H1 (cell line): Measurements from ENCODE around the gene ERO1B. TPM values are rescaled to one million over a fixed set of nuclear protein-coding genes. Genes with fewer than 3 reads are reported as not detected.

ENCODE experiments used
- CTCF ChIA-PET: fragments of 300-600 bp; sonication (Branson Sonifier 250); formaldehyde crosslinking; loops from one replicate; lab custom pipeline; 2021; ENCODE audit not compliant: partially characterized antibody; lab: Charles Lee
- POLR2A ChIA-PET: fragments of 300-600 bp; sonication (Branson Sonifier 250); formaldehyde crosslinking; loops from one replicate; lab custom pipeline; 2021; ENCODE audit warnings: inconsistent platforms; ENCODE audit not compliant: partially characterized antibody; lab: Charles Lee
- DNase-seq, 2 experiments: peaks; one replicate each; pipeline versions ENCODE4 v3.0.0 to v3.0.0-alpha.2; 2010 to 2022; ENCODE audit warnings: low spot score in 2 of 2, low read depth in 1 of 2, mixed read lengths in 1 of 2
- FAIRE-seq: peaks from 2 replicates; lab custom pipeline; 2011; peaks lifted over from hg19 to GRCh38; lab: Jason Lieb, UNC
- H2AFZ ChIP-seq: 2 replicates; pipeline ENCODE4 v1.8.1; 2012; ENCODE audit warnings: low read length, inconsistent platforms
- H2AK5ac ChIP-seq: 2 replicates; pipeline ENCODE4 v1.6.1; 2013; ENCODE audit warnings: low read depth, low read length
- H2BK120ac ChIP-seq: replicated peaks from 2 replicates; pipeline ENCODE3; 2013; ENCODE audit warnings: low read depth, low read length, inconsistent platforms
- H2BK12ac ChIP-seq: 2 replicates; pipeline ENCODE4 v1.6.1; 2013; ENCODE audit warnings: low read depth, low read length
- H2BK15ac ChIP-seq: 2 replicates; pipeline ENCODE4 v1.6.1; 2013; ENCODE audit warnings: low read length
- H2BK20ac ChIP-seq: 2 replicates; pipeline ENCODE4 v1.6.1; 2013; ENCODE audit warnings: low read length
- H2BK5ac ChIP-seq: 2 replicates; pipeline ENCODE4 v1.6.1; 2013; ENCODE audit warnings: low read depth, low read length
- H3K14ac ChIP-seq: 2 replicates; pipeline ENCODE4 v1.6.1; 2013; ENCODE audit warnings: inconsistent platforms; ENCODE audit not compliant: insufficient read length
- H3K18ac ChIP-seq: 2 replicates; pipeline ENCODE4 v1.6.1; 2013; ENCODE audit warnings: low read length; ENCODE audit errors: extremely low read depth
- H3K23ac ChIP-seq: 2 replicates; pipeline ENCODE4 v1.6.1; 2013; ENCODE audit warnings: inconsistent platforms; ENCODE audit not compliant: insufficient read length
- H3K23me2 ChIP-seq: 2 replicates; pipeline ENCODE4 v1.6.1; 2013; ENCODE audit warnings: low read depth, low read length
- H3K27ac ChIP-seq: 2 replicates; pipeline ENCODE4 v1.6.1; 2011; ENCODE audit warnings: low read depth, low read length, inconsistent platforms
- H3K27me3 ChIP-seq, 4 experiments: replicated peaks in 1 of 4; 1 replicate in 1 of 4; 2 replicates in 3 of 4; pipeline versions ENCODE4 v1.6.1 to v1.8.1; 2011 to 2013; ENCODE audit warnings: low read length in 3 of 4, mild to moderate bottlenecking in 3 of 4, inconsistent platforms in 2 of 4, mixed read lengths in 2 of 4, moderate library complexity in 1 of 4; ENCODE audit not compliant: control insufficient read depth in 3 of 4, insufficient read depth in 3 of 4; ENCODE audit errors: extremely low read depth in 1 of 4
- H3K36me3 ChIP-seq, 4 experiments: 2 replicates each; pipeline versions ENCODE4 v1.6.1 to v1.8.1; 2011 to 2013; ENCODE audit warnings: mild to moderate bottlenecking in 4 of 4, low read length in 3 of 4, moderate library complexity in 2 of 4, control low read depth in 1 of 4, inconsistent platforms in 1 of 4; ENCODE audit not compliant: insufficient read depth in 4 of 4, control insufficient read depth in 2 of 4
- H3K4ac ChIP-seq: replicated peaks from 2 replicates; pipeline ENCODE3; 2013; ENCODE audit warnings: low read length, low read depth, mixed read lengths, inconsistent platforms; ENCODE audit not compliant: insufficient read length
- H3K4me1 ChIP-seq, 4 experiments: replicated peaks in 1 of 4; 1 replicate in 1 of 4; 2 replicates in 3 of 4; pipeline versions ENCODE4 v1.6.1 to v1.8.1; 2011 to 2013; ENCODE audit warnings: low read length in 3 of 4, inconsistent platforms in 2 of 4, mixed read lengths in 1 of 4; ENCODE audit not compliant: insufficient read depth in 4 of 4, control insufficient read depth in 3 of 4
- H3K4me2 ChIP-seq, 2 experiments: 2 replicates each; pipeline versions ENCODE4 v1.6.1 to v1.8.1; 2011 to 2013; ENCODE audit warnings: low read depth in 2 of 2, low read length in 2 of 2, control low read depth in 1 of 2, inconsistent platforms in 1 of 2, mild to moderate bottlenecking in 1 of 2; ENCODE audit not compliant: insufficient read depth in 1 of 2
- H3K4me3 ChIP-seq, 4 experiments: fragments of 200-600, 300-600 bp in 1 of 4; sonication (generic), shearing (Covaris generic), sonication (Bioruptor Twin) in 1 of 4; 2 replicates each; pipeline versions ENCODE4 v1.5.1 to v1.8.1; 2011 to 2016; ENCODE audit warnings: low read length in 4 of 4, low read depth in 3 of 4, control low read depth in 2 of 4, inconsistent platforms in 2 of 4, mild to moderate bottlenecking in 2 of 4, mixed read lengths in 1 of 4, moderate library complexity in 1 of 4; ENCODE audit not compliant: insufficient read depth in 2 of 4; ENCODE audit errors: extremely low read depth in 1 of 4
- H3K56ac ChIP-seq: replicated peaks from 2 replicates; pipeline ENCODE3; 2013; ENCODE audit warnings: low read depth, mild to moderate bottlenecking, mixed read lengths, low read length, inconsistent platforms; ENCODE audit not compliant: insufficient read length
- H3K79me1 ChIP-seq: 2 replicates; pipeline ENCODE4 v1.6.1; 2013; ENCODE audit warnings: low read depth, low read length, control low read depth
- H3K79me2 ChIP-seq, 2 experiments: 2 replicates each; pipeline versions ENCODE4 v1.6.1 to v1.8.1; 2012 to 2013; ENCODE audit warnings: low read length in 2 of 2, mild to moderate bottlenecking in 2 of 2, inconsistent platforms in 1 of 2; ENCODE audit not compliant: insufficient read depth in 2 of 2, control insufficient read depth in 1 of 2
- H3K9ac ChIP-seq, 4 experiments: replicated peaks in 1 of 4; 1 replicate in 1 of 4; 2 replicates in 3 of 4; pipeline versions ENCODE4 v1.6.1 to v1.8.1; 2011 to 2013; ENCODE audit warnings: low read depth in 3 of 4, low read length in 3 of 4, control low read depth in 2 of 4, mild to moderate bottlenecking in 2 of 4, moderate library complexity in 2 of 4, inconsistent platforms in 1 of 4; ENCODE audit errors: extremely low read depth in 1 of 4
- H3K9me3 ChIP-seq, 2 experiments: 2 replicates each; pipeline versions ENCODE4 v1.6.1 to v1.8.1; 2012 to 2013; ENCODE audit warnings: mild to moderate bottlenecking in 2 of 2, moderate library complexity in 2 of 2, control low read depth in 1 of 2, inconsistent platforms in 1 of 2, low read depth in 1 of 2, low read length in 1 of 2, mixed read lengths in 1 of 2; ENCODE audit not compliant: insufficient read depth in 2 of 2
- H4K20me1 ChIP-seq, 2 experiments: replicated peaks in 1 of 2; 2 replicates each; pipeline versions ENCODE3 to v1.8.1; 2011 to 2013; ENCODE audit warnings: inconsistent platforms in 2 of 2, low read length in 2 of 2, mild to moderate bottlenecking in 1 of 2; ENCODE audit not compliant: insufficient read depth in 2 of 2, control insufficient read depth in 1 of 2
- H4K5ac ChIP-seq: 2 replicates; pipeline ENCODE4 v1.6.1; 2013; ENCODE audit warnings: low read length, low read depth, mixed read lengths, inconsistent platforms; ENCODE audit not compliant: insufficient read length
- H4K8ac ChIP-seq: 2 replicates; pipeline ENCODE4 v1.8.0; 2013; ENCODE audit warnings: mild to moderate bottlenecking, moderate library complexity, low read length, inconsistent platforms; ENCODE audit not compliant: insufficient read depth; ENCODE audit errors: extremely low read depth
- H4K91ac ChIP-seq: replicated peaks from 2 replicates; pipeline ENCODE3; 2013; ENCODE audit warnings: low read length, mixed read lengths, inconsistent platforms; ENCODE audit not compliant: insufficient read length
- BACH1 ChIP-seq: IDR thresholded peaks from 2 replicates; pipeline ENCODE4 v1.6.1; 2012; ENCODE audit warnings: low read length, improper control_type of control experiment
- CBX8 ChIP-seq: fragments of 300-800, 300-1000 bp; sonication (generic); IDR thresholded peaks from 2 replicates; pipeline ENCODE4 v1.7.1; 2016; ENCODE audit warnings: low read depth, low read length, borderline replicate concordance
- CEBPB ChIP-seq: IDR thresholded peaks from 2 replicates; pipeline ENCODE4 v1.6.1; 2012; ENCODE audit warnings: low read depth, low read length
- CTCF ChIP-seq, 3 experiments: IDR thresholded peaks; 1 replicate in 2 of 3; 2 replicates in 1 of 3; pipeline versions ENCODE4 v1.5.1 to v1.6.1; 2011; ENCODE audit warnings: low read length in 3 of 3, mild to moderate bottlenecking in 3 of 3, inconsistent platforms in 2 of 3, low read depth in 1 of 3, moderate library complexity in 1 of 3; ENCODE audit not compliant: insufficient read depth in 1 of 3; ENCODE audit errors: control extremely low read depth in 1 of 3
- KDM1A ChIP-seq: fragments of 200-600, 300-600 bp; sonication (generic); IDR thresholded peaks from 2 replicates; pipeline ENCODE4 v1.7.1; 2016; ENCODE audit warnings: mild to moderate bottlenecking, low read length, borderline replicate concordance
- MAFK ChIP-seq: IDR thresholded peaks from 2 replicates; pipeline ENCODE4 v1.6.1; 2012; ENCODE audit warnings: low read depth, mild to moderate bottlenecking, improper control_type of control experiment, low read length
- PHF8 ChIP-seq: fragments of 200-600 bp; sonication (generic); conservative IDR thresholded peaks from 2 replicates; pipeline ENCODE4 v1.7.1; 2012; ENCODE audit warnings: low read depth, mild to moderate bottlenecking, inconsistent platforms, low read length, moderate library complexity
- POLR2AphosphoS5 ChIP-seq: IDR thresholded peaks from 2 replicates; pipeline ENCODE4 v1.6.1; 2011; ENCODE audit warnings: low read depth, low read length
- SAP30 ChIP-seq: fragments of 300-600 bp; sonication (generic); IDR thresholded peaks from 2 replicates; pipeline ENCODE4 v1.7.1; 2012; ENCODE audit warnings: low read length, moderate library complexity, mild to moderate bottlenecking, inconsistent platforms; ENCODE audit not compliant: insufficient read depth, insufficient replicate concordance
- SIN3A ChIP-seq, 2 experiments: IDR thresholded peaks in 1 of 2; conservative IDR thresholded peaks in 1 of 2; 2 replicates each; pipeline ENCODE4 v1.6.1; 2011 to 2012; ENCODE audit warnings: low read length in 2 of 2, improper control_type of control experiment in 1 of 2, low read depth in 1 of 2, mild to moderate bottlenecking in 1 of 2
- SIX5 ChIP-seq: IDR thresholded peaks from 2 replicates; pipeline ENCODE4 v1.6.1; 2011; ENCODE audit warnings: mild to moderate bottlenecking, low read depth, low read length
- YY1 ChIP-seq: IDR thresholded peaks from 2 replicates; pipeline ENCODE4 v1.6.1; 2011; ENCODE audit warnings: low read depth, mild to moderate bottlenecking, low read length
- WGBS, 2 experiments: shearing (Covaris generic) in 1 of 2; methylation state at CpG; one replicate each; pipeline versions ENCODE4 v1.1.6 to v1.1.7; 2013 to 2015; ENCODE audit warnings: low lambda C conversion rate in 2 of 2, mixed read lengths in 2 of 2, inconsistent platforms in 1 of 2, low coverage in 1 of 2, missing lambda C conversion rate in 1 of 2; ENCODE audit not compliant: insufficient replicate concordance in 2 of 2, insufficient coverage in 1 of 2, insufficient read length in 1 of 2; ENCODE audit errors: extremely low coverage in 1 of 2, missing lambda C conversion rate in 1 of 2; 5-methylcytosine and 5-hydroxymethylcytosine counted together
- polyA plus RNA-seq, 7 experiments: library from polyadenylated mRNA; depleted of rRNA in 3 of 7; stranded (reverse) in 5 of 7; unstranded in 2 of 7; fragments of >200 nt in 5 of 7; fragments of 200-250 nt in 2 of 7; gene quantifications; 1 replicate in 5 of 7; 2 replicates in 1 of 7; 4 replicates in 1 of 7; pipeline versions ENCODE4 v1.2.1 to v1.2.3, GENCODE V29; 2011 to 2013; ENCODE audit warnings: missing spikeins in 2 of 7, mixed read lengths in 2 of 7
- total RNA-seq: library from RNA; stranded (reverse); fragmentation: NEBNext Ultra II Directional; extraction: Animal tissue kit (Norgen Biotek cat#: 25700); gene quantifications from 2 replicates; pipeline ENCODE4 v1.2.1, GENCODE V29; 2021

The ERO1B gene
- total and polyA plus RNA-seq, 2 of the 8 experiments (the other 6 are each of a cell fraction or from before 2014, with no cell fraction given), result 0.74 to 5.6 TPM

GRCh38 chr1:236287356-236287755 lies 5.6 kb upstream of the ERO1B start:
- Histone ChIP-seq H3K79me1 (no peaks in the 10 kb centered on the region), H3K23me2 (no peaks in the 10 kb centered on the region), H3K4me3 (no peak overlapping the region), H3K9ac (no peak overlapping the region), H3K23ac (no peak overlapping the region), H4K20me1 (no peaks in the 10 kb centered on the region), H2BK12ac (no peak overlapping the region), H3K27me3 (peaks cover 0 to 2% (median 0%) of the 10 kb centered on the region in 4 experiments; a peak in 3 of 7 replicates), H3K79me2 (no peaks in the 10 kb centered on the region), H3K14ac (no peak overlapping the region), H3K4ac (no peak overlapping the region), H4K91ac (no peak overlapping the region), H3K4me1 (0 out of 7 replicates have a peak, but pooled peaks cover 0 to 3% (median 2%) of the 10 kb centered on the region in 4 experiments), H2BK120ac (no peak overlapping the region), H3K9me3 (no peaks in the 10 kb centered on the region), H4K5ac (no peak overlapping the region), H2AFZ (no peak overlapping the region), H3K36me3 (no peaks in the 10 kb centered on the region), H3K27ac (no peak overlapping the region), H3K4me2 (no peak overlapping the region), H3K18ac (no peak overlapping the region), H2BK5ac (no peak overlapping the region), H3K56ac (no peak overlapping the region), H2AK5ac (no peak overlapping the region), H4K8ac (no peak overlapping the region), H2BK20ac (no peak overlapping the region), H2BK15ac (no peak overlapping the region)
- CTCF ChIA-PET, result interaction anchor here (0.8 kb wide), 1 partner anchor 110 kb away, joined by 4 read pairs; no protein-coding TSS in a partner anchor
- no peak for DNase-seq
- no peak for FAIRE-seq
- 93% methylated on average over 12 of the region's 12 CpGs; no CpG with 5 or more reads in 1 of the 2 experiments for WGBS, 2 experiments
- POLR2A ChIA-PET, result interaction anchor here (0.6 kb wide), 1 partner anchor 218 kb away, joined by 3 read pairs; no protein-coding TSS in a partner anchor
- TF ChIP-seq KDM1A (no peak), CBX8 (no peak), SAP30 (no peak), MAFK (no peak), SIN3A (conservative IDR thresholded peaks at IDR 0.05 in 1 of 2, IDR thresholded peaks at IDR 0.05 in 1 of 2; ENCODE audit: low read depth in 1 of 2, low read length in 2 of 2) (no peak), CTCF (IDR thresholded peaks at IDR 0.05; ENCODE audit: control extremely low read depth in 1 of 3, insufficient read depth in 1 of 3, low read depth in 1 of 3, low read length in 3 of 3) (no peak), POLR2AphosphoS5 (no peak), YY1 (no peak), SIX5 (no peak), PHF8 (no peak), CEBPB (no peak), BACH1 (no peak)
